Progenitor cell of endocrine pancreas (in vitro differentiated cells): ENCODE measurements around the gene MRPS23. TPM values are rescaled to one million over a fixed set of nuclear protein-coding genes. Genes with fewer than 3 reads are reported as not detected.

ENCODE experiments used
- DNase-seq: peaks from one replicate; pipeline ENCODE4 v3.0.0; 2021; ENCODE audit warnings: low spot score; ENCODE audit not compliant: unreplicated experiment
- H3K27ac Mint-ChIP-seq: 2 replicates; pipeline ENCODE4 v1.8.0; 2021; ENCODE audit warnings: mild to moderate bottlenecking, moderate library complexity, mixed read lengths
- H3K27me3 Mint-ChIP-seq: 2 replicates; pipeline ENCODE4 v1.8.0; 2021; ENCODE audit warnings: mixed read lengths
- H3K36me3 Mint-ChIP-seq: 2 replicates; pipeline ENCODE4 v1.8.0; 2022; ENCODE audit warnings: mixed read lengths; ENCODE audit not compliant: insufficient read depth
- H3K4me1 Mint-ChIP-seq: 2 replicates; pipeline ENCODE4 v1.8.0; 2021; ENCODE audit warnings: low read depth, mixed read lengths
- H3K4me3 Mint-ChIP-seq: 2 replicates; pipeline ENCODE4 v1.8.0; 2021; ENCODE audit warnings: low read depth, mild to moderate bottlenecking, moderate library complexity, mixed read lengths
- H3K9me3 Mint-ChIP-seq: 2 replicates; pipeline ENCODE4 v1.8.0; 2021; ENCODE audit warnings: low read depth, mixed read lengths
- total RNA-seq: library from RNA; stranded (reverse); gene quantifications from 2 replicates; pipeline ENCODE4 v1.2.1, GENCODE V29; 2021
- TF ChIP-seq, protein P1 (sequence below): fragments of 200-600 bp; sonication (generic); IDR thresholded peaks from one replicate; pipeline ENCODE4 v1.5.0; 2021; ENCODE audit warnings: antibody characterized with exemption, mild to moderate bottlenecking; ENCODE audit not compliant: unreplicated experiment

MRPS23 gene
- total RNA-seq, 1 donor from 2014 or later = 34.6 TPM

GRCh38 chr17:57814421-57814820, 35.4 kb downstream of the MRPS23 start:
- TF ChIP-seq, protein P1, sequence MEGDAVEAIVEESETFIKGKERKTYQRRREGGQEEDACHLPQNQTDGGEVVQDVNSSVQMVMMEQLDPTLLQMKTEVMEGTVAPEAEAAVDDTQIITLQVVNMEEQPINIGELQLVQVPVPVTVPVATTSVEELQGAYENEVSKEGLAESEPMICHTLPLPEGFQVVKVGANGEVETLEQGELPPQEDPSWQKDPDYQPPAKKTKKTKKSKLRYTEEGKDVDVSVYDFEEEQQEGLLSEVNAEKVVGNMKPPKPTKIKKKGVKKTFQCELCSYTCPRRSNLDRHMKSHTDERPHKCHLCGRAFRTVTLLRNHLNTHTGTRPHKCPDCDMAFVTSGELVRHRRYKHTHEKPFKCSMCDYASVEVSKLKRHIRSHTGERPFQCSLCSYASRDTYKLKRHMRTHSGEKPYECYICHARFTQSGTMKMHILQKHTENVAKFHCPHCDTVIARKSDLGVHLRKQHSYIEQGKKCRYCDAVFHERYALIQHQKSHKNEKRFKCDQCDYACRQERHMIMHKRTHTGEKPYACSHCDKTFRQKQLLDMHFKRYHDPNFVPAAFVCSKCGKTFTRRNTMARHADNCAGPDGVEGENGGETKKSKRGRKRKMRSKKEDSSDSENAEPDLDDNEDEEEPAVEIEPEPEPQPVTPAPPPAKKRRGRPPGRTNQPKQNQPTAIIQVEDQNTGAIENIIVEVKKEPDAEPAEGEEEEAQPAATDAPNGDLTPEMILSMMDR = no peak
- peaks cover 44% of the 10 kb centered on the region for H3K27me3 Mint-ChIP-seq
- no peak overlapping the region for H3K4me3 Mint-ChIP-seq
- H3K27ac Mint-ChIP-seq = no peak overlapping the region
- no peak for DNase-seq
- no peaks in the 10 kb centered on the region for H3K36me3 Mint-ChIP-seq
- no peaks in the 10 kb centered on the region for H3K9me3 Mint-ChIP-seq
- H3K4me1 Mint-ChIP-seq = no peaks in the 10 kb centered on the region

DNA sequence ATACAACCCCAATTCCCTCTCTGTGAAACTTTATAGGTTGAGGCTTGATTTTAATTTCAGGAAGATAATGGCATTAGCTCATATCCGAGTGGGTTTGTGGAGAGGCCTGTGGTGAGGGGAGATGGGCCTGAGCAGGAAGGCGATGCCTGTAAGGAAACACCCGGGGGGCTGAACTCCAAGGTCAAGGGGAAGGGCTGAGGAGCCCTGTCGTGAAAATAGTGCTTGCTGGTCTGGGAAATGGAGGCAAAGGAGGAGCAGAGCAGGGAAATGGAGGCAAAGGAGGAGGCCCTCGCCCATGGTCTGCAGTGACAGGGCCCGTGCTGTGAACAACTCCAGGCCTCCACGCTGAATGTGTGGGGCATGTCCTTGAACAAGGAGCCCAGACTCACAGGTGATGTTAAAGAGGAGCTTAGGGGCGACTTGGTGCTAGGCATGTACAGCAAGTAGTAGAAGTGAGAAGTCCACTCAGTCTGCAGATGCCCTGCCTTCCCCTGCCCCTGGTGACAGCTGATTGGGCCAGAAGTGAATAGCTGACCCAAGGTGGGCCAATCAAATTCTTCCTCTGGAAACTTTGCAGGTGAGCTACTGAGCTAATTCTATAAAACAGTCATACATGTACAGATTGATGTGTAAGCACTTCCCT, 38.1 kb downstream of the MRPS23 start:
- TF ChIP-seq, protein P1 = no peak
- Mint-ChIP-seq H3K27ac (no peak overlapping the region), H3K36me3 (no peaks in the 10 kb centered on the region), H3K4me3 (no peak overlapping the region), H3K9me3 (no peaks in the 10 kb centered on the region), H3K27me3 (peaks cover 53% of the 10 kb centered on the region), H3K4me1 (no peaks in the 10 kb centered on the region)
- no peak for DNase-seq

- Mint-ChIP-seq H3K9me3 (no peaks in the 10 kb centered on the region), H3K4me1 (no peaks in the 10 kb centered on the region), H3K27me3 (peaks cover 54% of the 10 kb centered on the region), H3K36me3 (no peaks in the 10 kb centered on the region), H3K4me3 (no peak overlapping the region), H3K27ac (no peak overlapping the region)
- TF ChIP-seq, protein P1 = no peak
- no peak for DNase-seq
Measured at GRCh38 chr17:57810721-57811637, 38.9 kb downstream of the MRPS23 start.

GRCh38 chr17:57809879-57810278, 40.0 kb downstream of the MRPS23 start:
- no peak for DNase-seq
- H3K9me3 Mint-ChIP-seq = no peaks in the 10 kb centered on the region
- H3K4me1 Mint-ChIP-seq = no peaks in the 10 kb centered on the region
- TF ChIP-seq, protein P1 = no peak
- H3K36me3 Mint-ChIP-seq = no peaks in the 10 kb centered on the region
- peaks cover 55% of the 10 kb centered on the region for H3K27me3 Mint-ChIP-seq
- no peak overlapping the region for H3K27ac Mint-ChIP-seq
- H3K4me3 Mint-ChIP-seq = no peak overlapping the region

DNA sequence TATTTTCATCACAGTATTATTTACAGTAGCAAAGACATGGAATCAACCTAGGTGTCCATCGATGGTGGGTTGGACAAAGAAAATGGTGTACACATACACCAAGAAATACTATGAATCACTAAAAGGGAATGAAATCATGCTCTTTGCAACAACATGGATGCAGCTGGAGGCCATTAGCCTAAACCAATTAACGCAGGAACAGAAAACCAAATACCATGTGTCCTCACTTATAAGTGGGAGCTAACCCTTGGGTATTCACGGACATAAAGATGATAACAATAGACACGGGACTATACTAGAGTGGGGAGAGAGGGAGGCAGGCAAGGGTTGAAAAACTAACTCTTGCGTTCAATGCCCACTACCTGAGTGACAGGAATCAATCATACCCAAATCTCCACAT, 41.0 kb downstream of the MRPS23 start:
- Mint-ChIP-seq H3K9me3 (no peaks in the 10 kb centered on the region), H3K27me3 (peaks cover 54% of the 10 kb centered on the region), H3K4me3 (no peak overlapping the region), H3K4me1 (no peaks in the 10 kb centered on the region), H3K36me3 (no peaks in the 10 kb centered on the region), H3K27ac (no peak overlapping the region)
- TF ChIP-seq, protein P1 = no peak
- DNase-seq = no peak
